GM19023 (cell line): ENCODE data around the gene USP11.
"Not testable (repeated sequence)": the region's sequence is repeated elsewhere in the genome, so short reads cannot be mapped to it uniquely, and the experiment has no call there.

Experiments used
- ATAC-seq: cut with Tn5 transposase; IDR thresholded peaks from one replicate; pipeline ENCODE4 v1.9.1; 2021; ENCODE audit warnings: mild to moderate bottlenecking, moderate library complexity; ENCODE audit not compliant: unreplicated experiment

Gene USP11

GRCh38 chrX:47244676-47245075 is 11.9 kb downstream of the USP11 start:
- ATAC-seq, result no peak

- ATAC-seq, result no peak
These were observed 12.3 kb downstream of the USP11 start for GRCh38 chrX:47245156-47245555.

- ATAC-seq, result no peak
These were observed 14.6 kb downstream of the USP11 start for GRCh38 chrX:47247206-47247998.

- no peak for ATAC-seq
These were observed 15.2 kb downstream of the USP11 start for GRCh38 chrX:47247999-47248320.

- ATAC-seq, result no peak
These were observed 15.8 kb downstream of the USP11 start for GRCh38 chrX:47248576-47248975.

- ATAC-seq, result no peak
These were observed 17.2 kb downstream of the USP11 start for GRCh38 chrX:47250017-47250347.

- ATAC-seq, result not testable (repeated sequence)
These were observed 24.8 kb downstream of the USP11 start for GRCh38 chrX:47257620-47258019.

GRCh38 chrX:47264483-47265173 is 31.8 kb downstream of the USP11 start:
- no peak for ATAC-seq

GRCh38 chrX:47266643-47267042 is 33.8 kb downstream of the USP11 start:
- no peak for ATAC-seq

GRCh38 chrX:47272013-47272408 is 39.2 kb downstream of the USP11 start:
- no peak for ATAC-seq

- ATAC-seq, result no peak
These were observed 40.4 kb downstream of the USP11 start for GRCh38 chrX:47273011-47273730.

GRCh38 chrX:47278691-47279090 is 45.9 kb downstream of the USP11 start:
- no peak for ATAC-seq

- no peak for ATAC-seq
These were observed 50.4 kb downstream of the USP11 start for GRCh38 chrX:47283015-47283771.

GRCh38 chrX:47284616-47285015 is 51.8 kb downstream of the USP11 start:
- ATAC-seq, result not testable (repeated sequence)

- ATAC-seq, result no peak
These were observed 53.1 kb downstream of the USP11 start for GRCh38 chrX:47285836-47286320.

- no peak for ATAC-seq
These were observed 60.3 kb downstream of the USP11 start for GRCh38 chrX:47293106-47293505.

GRCh38 chrX:47296766-47297365 is 64.1 kb downstream of the USP11 start:
- no peak for ATAC-seq

GRCh38 chrX:47297874-47298273 is 65.1 kb downstream of the USP11 start:
- no peak for ATAC-seq
